ENCODE results near the gene ENPP1. TPM values are rescaled to one million over a fixed set of nuclear protein-coding genes. Genes with fewer than 3 reads are reported as not detected.

Gene ENPP1
- total and polyA plus RNA-seq, 2 donors, result 3.8 to 45.3 TPM

GRCh38 chr6:131773284-131773950 is 34.4 kb upstream of the ENPP1 start:
- WGBS, result 48% methylated on average over 4 of the region's 4 CpGs

GRCh38 chr6:131775886-131776285 is 31.9 kb upstream of the ENPP1 start:
- Histone ChIP-seq H3K4me3 (ENCODE audit: low read depth, low read length) (no peak overlapping the region), H3K27ac (ENCODE audit: low read depth) (no peak overlapping the region), H3K4me1 (ENCODE audit: insufficient read depth) (no peaks in the 10 kb centered on the region), H3K36me3 (ENCODE audit: insufficient read depth) (no peaks in the 10 kb centered on the region)
- WGBS, result 98% methylated on average over 3 of the region's 3 CpGs
- no peak for DNase-seq (ENCODE audit: extremely low spot score)

More at GRCh38 chr6:131773284-131773950, 34.4 kb upstream of the ENPP1 start:
- Histone ChIP-seq H3K4me3 (ENCODE audit: low read depth, low read length) (no peak overlapping the region), H3K4me1 (ENCODE audit: insufficient read depth) (no peaks in the 10 kb centered on the region), H3K27ac (ENCODE audit: low read depth) (no peak overlapping the region), H3K36me3 (ENCODE audit: insufficient read depth) (no peaks in the 10 kb centered on the region)
- DNase-seq (ENCODE audit: extremely low spot score), result no peak

GRCh38 chr6:131776985-131777384 is 30.8 kb upstream of the ENPP1 start:
- no peak for DNase-seq (ENCODE audit: extremely low spot score)
- Histone ChIP-seq H3K36me3 (ENCODE audit: insufficient read depth) (no peaks in the 10 kb centered on the region), H3K4me3 (ENCODE audit: low read depth, low read length) (no peak overlapping the region), H3K27ac (ENCODE audit: low read depth) (no peak overlapping the region), H3K4me1 (ENCODE audit: insufficient read depth) (no peaks in the 10 kb centered on the region)
- WGBS, result 78% methylated on average over 2 of the region's 2 CpGs

GRCh38 chr6:131778169-131778568 is 29.7 kb upstream of the ENPP1 start:
- Histone ChIP-seq H3K36me3 (ENCODE audit: insufficient read depth) (no peaks in the 10 kb centered on the region), H3K4me3 (ENCODE audit: low read depth, low read length) (no peak overlapping the region), H3K4me1 (ENCODE audit: insufficient read depth) (no peaks in the 10 kb centered on the region), H3K27ac (ENCODE audit: low read depth) (no peak overlapping the region)
- DNase-seq (ENCODE audit: extremely low spot score), result no peak
- WGBS, result 39% methylated on average over 1 of the region's 1 CpG

- WGBS, result 64% methylated on average over 2 of the region's 2 CpGs
- no peak overlapping the region for H3K4me3 ChIP-seq (ENCODE audit: low read depth, low read length)
- no peaks in the 10 kb centered on the region for H3K36me3 ChIP-seq (ENCODE audit: insufficient read depth)
- no peak overlapping the region for H3K27ac ChIP-seq (ENCODE audit: low read depth)
- no peaks in the 10 kb centered on the region for H3K4me1 ChIP-seq (ENCODE audit: insufficient read depth)
- DNase-seq (ENCODE audit: extremely low spot score), result no peak
These were observed 28.5 kb upstream of the ENPP1 start for GRCh38 chr6:131779304-131779703.

GRCh38 chr6:131780600-131780999 is 27.2 kb upstream of the ENPP1 start:
- Histone ChIP-seq H3K36me3 (ENCODE audit: insufficient read depth) (no peaks in the 10 kb centered on the region), H3K4me3 (ENCODE audit: low read depth, low read length) (no peak overlapping the region)
- 94% methylated on average over 11 of the region's 11 CpGs for WGBS

GRCh38 chr6:131781687-131782086 is 26.1 kb upstream of the ENPP1 start:
- WGBS, result 79% methylated on average over 3 of the region's 3 CpGs
- H3K36me3 ChIP-seq (ENCODE audit: insufficient read depth), result no peaks in the 10 kb centered on the region
- DNase-seq (ENCODE audit: extremely low spot score), result no peak
- H3K4me3 ChIP-seq (ENCODE audit: low read depth, low read length), result no peak overlapping the region
- H3K4me1 ChIP-seq (ENCODE audit: insufficient read depth), result no peaks in the 10 kb centered on the region
- no peak overlapping the region for H3K27ac ChIP-seq (ENCODE audit: low read depth)

More at GRCh38 chr6:131780600-131780999, 27.2 kb upstream of the ENPP1 start:
- DNase-seq (ENCODE audit: extremely low spot score), result no peak
- Histone ChIP-seq H3K4me1 (ENCODE audit: insufficient read depth) (no peaks in the 10 kb centered on the region), H3K27ac (ENCODE audit: low read depth) (no peak overlapping the region)

GRCh38 chr6:131782764-131783163 is 25.1 kb upstream of the ENPP1 start:
- Histone ChIP-seq H3K4me1 (ENCODE audit: insufficient read depth) (no peaks in the 10 kb centered on the region), H3K36me3 (ENCODE audit: insufficient read depth) (no peaks in the 10 kb centered on the region), H3K27ac (ENCODE audit: low read depth) (no peak overlapping the region), H3K4me3 (ENCODE audit: low read depth, low read length) (no peak overlapping the region)
- 95% methylated on average over 1 of the region's 1 CpG for WGBS
- no peak for DNase-seq (ENCODE audit: extremely low spot score)

- 54% methylated on average over 1 of the region's 1 CpG for WGBS
- no peak overlapping the region for H3K4me3 ChIP-seq (ENCODE audit: low read depth, low read length)
- no peak for DNase-seq (ENCODE audit: extremely low spot score)
These were observed 23.3 kb upstream of the ENPP1 start for GRCh38 chr6:131784561-131784960.

GRCh38 chr6:131787079-131787478 is 20.7 kb upstream of the ENPP1 start:
- Histone ChIP-seq H3K27ac (ENCODE audit: low read depth) (no peak overlapping the region), H3K4me3 (ENCODE audit: low read depth, low read length) (no peak overlapping the region), H3K4me1 (ENCODE audit: insufficient read depth) (no peaks in the 10 kb centered on the region), H3K36me3 (ENCODE audit: insufficient read depth) (no peaks in the 10 kb centered on the region)
- no peak for DNase-seq (ENCODE audit: extremely low spot score)

More at GRCh38 chr6:131784561-131784960, 23.3 kb upstream of the ENPP1 start:
- Histone ChIP-seq H3K4me1 (ENCODE audit: insufficient read depth) (no peaks in the 10 kb centered on the region), H3K36me3 (ENCODE audit: insufficient read depth) (no peaks in the 10 kb centered on the region), H3K27ac (ENCODE audit: low read depth) (no peak overlapping the region)

- Histone ChIP-seq H3K27ac (ENCODE audit: low read depth) (no peak overlapping the region), H3K4me1 (ENCODE audit: insufficient read depth) (no peaks in the 10 kb centered on the region)
- WGBS, result 37% methylated on average over 8 of the region's 8 CpGs
These were observed 19.8 kb upstream of the ENPP1 start for GRCh38 chr6:131787766-131788712.

GRCh38 chr6:131789219-131789618 is 18.6 kb upstream of the ENPP1 start:
- no peak for DNase-seq (ENCODE audit: extremely low spot score)
- no peaks in the 10 kb centered on the region for H3K36me3 ChIP-seq (ENCODE audit: insufficient read depth)
- H3K4me1 ChIP-seq (ENCODE audit: insufficient read depth), result no peaks in the 10 kb centered on the region
- no peak overlapping the region for H3K4me3 ChIP-seq (ENCODE audit: low read depth, low read length)
- WGBS, result 16% methylated on average over 1 of the region's 1 CpG
- no peak overlapping the region for H3K27ac ChIP-seq (ENCODE audit: low read depth)

More at GRCh38 chr6:131787766-131788712, 19.8 kb upstream of the ENPP1 start:
- Histone ChIP-seq H3K36me3 (ENCODE audit: insufficient read depth) (no peaks in the 10 kb centered on the region), H3K4me3 (ENCODE audit: low read depth, low read length) (no peak overlapping the region)
- DNase-seq (ENCODE audit: extremely low spot score), result no peak

- H3K4me3 ChIP-seq (ENCODE audit: low read depth, low read length), result no peak overlapping the region
- no peak for DNase-seq (ENCODE audit: extremely low spot score)
- H3K36me3 ChIP-seq (ENCODE audit: insufficient read depth), result no peaks in the 10 kb centered on the region
- H3K4me1 ChIP-seq (ENCODE audit: insufficient read depth), result no peaks in the 10 kb centered on the region
- no peak overlapping the region for H3K27ac ChIP-seq (ENCODE audit: low read depth)
- 50% methylated on average over 5 of the region's 5 CpGs for WGBS
These were observed 16.3 kb upstream of the ENPP1 start for GRCh38 chr6:131791476-131791875.

- WGBS, result 90% methylated on average over 6 of the region's 6 CpGs
- Histone ChIP-seq H3K4me1 (ENCODE audit: insufficient read depth) (no peaks in the 10 kb centered on the region), H3K4me3 (ENCODE audit: low read depth, low read length) (no peak overlapping the region), H3K36me3 (ENCODE audit: insufficient read depth) (no peaks in the 10 kb centered on the region), H3K27ac (ENCODE audit: low read depth) (no peak overlapping the region)
- no peak for DNase-seq (ENCODE audit: extremely low spot score)
These were observed 15.7 kb upstream of the ENPP1 start for GRCh38 chr6:131792091-131792496.

All from urinary bladder (tissue), 4 donors.